ENCODE data around the gene RTP1.
"Not testable (repeated sequence)": the region's sequence is repeated elsewhere in the genome, so short reads cannot be mapped to it uniquely, and the experiment has no call there.

Gene RTP1

GRCh38 chr3:187198490-187198889, 1.2 kb downstream of the RTP1 start:
- no peak for DNase-seq (ENCODE audit: low read depth in 2 of 2)

DNA sequence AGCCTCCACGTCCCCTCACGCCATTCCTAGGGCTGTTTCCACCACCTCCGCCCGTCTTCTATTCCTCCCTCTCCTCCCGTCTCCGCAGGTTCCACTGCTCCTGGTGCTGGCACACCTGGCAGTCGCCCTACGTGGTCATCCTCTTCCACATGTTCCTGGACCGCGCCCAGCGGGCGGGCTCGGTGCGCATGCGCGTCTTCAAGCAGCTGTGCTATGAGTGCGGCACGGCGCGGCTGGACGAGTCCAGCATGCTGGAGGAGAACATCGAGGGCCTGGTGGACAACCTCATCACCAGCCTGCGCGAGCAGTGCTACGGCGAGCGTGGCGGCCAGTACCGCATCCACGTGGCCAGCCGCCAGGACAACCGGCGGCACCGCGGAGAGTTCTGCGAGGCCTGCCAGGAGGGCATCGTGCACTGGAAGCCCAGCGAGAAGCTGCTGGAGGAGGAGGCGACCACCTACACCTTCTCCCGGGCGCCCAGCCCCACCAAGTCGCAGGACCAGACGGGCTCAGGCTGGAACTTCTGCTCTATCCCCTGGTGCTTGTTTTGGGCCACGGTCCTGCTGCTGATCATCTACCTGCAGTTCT, 2.3 kb downstream of the RTP1 start:
- not testable (repeated sequence) for DNase-seq (ENCODE audit: low read depth in 2 of 2)

DNA sequence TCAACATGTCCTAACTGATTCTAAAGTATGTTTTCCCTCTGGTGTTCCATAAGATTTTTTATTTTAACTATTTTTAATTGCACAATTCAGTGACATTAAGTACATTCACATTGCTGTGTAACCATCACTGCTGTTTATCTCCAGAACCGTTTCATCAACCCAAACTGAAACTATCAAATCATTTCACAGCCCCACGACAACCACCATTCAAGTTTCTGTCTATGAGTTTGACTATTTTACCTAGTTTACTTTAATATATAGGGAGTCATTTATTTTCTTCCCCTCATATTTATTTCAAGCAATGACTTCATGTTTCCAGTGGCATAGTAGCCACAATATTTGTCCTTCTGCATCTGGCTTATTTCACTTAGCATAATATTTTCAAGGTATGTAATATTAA, 8.4 kb downstream of the RTP1 start:
- DNase-seq (ENCODE audit: low read depth in 2 of 2), result no peak

- DNase-seq (ENCODE audit: low read depth in 2 of 2), result no peak
Observed at GRCh38 chr3:187207062-187207461, 9.8 kb downstream of the RTP1 start.

- no peak for DNase-seq (ENCODE audit: low read depth in 2 of 2)
Observed at GRCh38 chr3:187207624-187208023, 10.3 kb downstream of the RTP1 start.

- DNase-seq (ENCODE audit: low read depth in 2 of 2), result peak in 1 of 2 experiments; percentile 22
Observed at GRCh38 chr3:187208159-187208558, 10.9 kb downstream of the RTP1 start.

DNA sequence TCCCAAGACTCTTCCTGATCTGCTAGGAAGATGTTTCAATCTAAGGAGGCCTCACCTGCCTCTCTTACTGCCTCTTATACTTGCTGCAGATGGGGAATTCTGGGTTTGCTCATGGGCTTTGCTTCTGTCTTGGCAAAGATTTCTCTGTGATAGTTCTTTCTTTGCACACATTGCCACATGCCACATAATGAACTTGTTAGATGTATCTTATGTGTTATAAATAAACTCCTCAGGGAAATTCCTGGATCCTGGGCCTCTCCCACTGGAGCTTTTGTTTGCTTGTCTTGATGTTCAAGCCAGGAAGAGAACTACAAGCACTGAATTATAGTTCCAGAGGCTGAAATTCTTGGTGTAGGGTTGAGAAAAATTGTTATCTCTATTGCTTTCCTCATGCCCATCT, 12.2 kb downstream of the RTP1 start:
- no peak for DNase-seq (ENCODE audit: low read depth in 2 of 2)

DNA sequence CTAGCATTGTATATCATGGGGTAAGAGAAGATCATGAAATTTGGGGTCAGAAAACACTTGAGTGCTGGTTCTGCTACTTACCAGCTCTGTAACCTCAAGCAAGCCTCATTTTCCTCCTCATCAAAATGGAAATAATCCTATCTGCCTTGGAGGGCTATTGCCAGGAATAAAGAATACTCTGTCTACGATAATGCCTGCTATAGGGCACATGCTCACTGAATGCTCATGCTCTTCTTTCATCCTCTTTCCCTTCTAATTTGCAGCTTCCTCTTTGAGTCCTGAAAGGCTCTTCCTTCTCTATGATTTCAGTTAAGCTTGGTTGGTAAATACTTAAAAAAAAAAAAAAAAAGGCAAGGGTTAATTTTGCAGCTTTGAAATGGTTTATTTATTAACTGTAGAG, 12.8 kb downstream of the RTP1 start:
- DNase-seq (ENCODE audit: low read depth in 2 of 2), result no peak

- peak; percentile 42 to 49 for DNase-seq (ENCODE audit: low read depth in 2 of 2)
Observed at GRCh38 chr3:187210545-187211327, 13.4 kb downstream of the RTP1 start.

DNA sequence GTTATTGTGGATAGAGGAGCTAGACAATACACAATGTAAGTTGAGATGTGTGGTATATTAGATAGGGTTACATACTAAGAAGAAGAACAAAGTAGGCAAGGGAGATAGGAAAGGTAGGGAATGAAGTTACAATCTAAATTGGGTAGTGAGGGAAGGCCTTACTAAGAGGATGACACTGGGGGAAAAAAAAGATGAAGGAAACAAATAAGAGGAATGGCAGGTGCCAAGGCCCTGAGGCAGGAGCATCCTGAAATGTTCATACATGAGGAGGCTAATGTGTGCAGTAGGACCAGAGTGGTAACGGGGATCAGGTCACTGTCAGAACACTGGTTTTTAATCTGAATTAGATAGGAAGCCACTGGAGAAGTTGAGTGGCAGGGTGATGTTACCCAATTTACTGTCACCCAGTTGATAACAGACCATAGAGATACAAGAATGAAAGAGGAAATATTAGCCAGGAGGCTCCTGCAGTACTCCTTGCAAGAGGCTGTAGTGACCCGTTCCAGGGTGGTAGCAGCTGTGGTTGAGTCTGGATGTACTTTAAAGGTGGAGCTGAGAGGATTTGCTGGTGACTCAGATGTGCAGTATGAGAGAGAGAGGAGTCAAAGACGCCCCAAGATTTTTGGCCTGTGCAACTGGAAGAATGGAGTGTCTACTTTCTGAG, 14.4 kb downstream of the RTP1 start:
- DNase-seq (ENCODE audit: low read depth in 2 of 2), result no peak

- DNase-seq (ENCODE audit: low read depth in 2 of 2), result no peak
Observed at GRCh38 chr3:187212196-187212545, 14.9 kb downstream of the RTP1 start.

DNA sequence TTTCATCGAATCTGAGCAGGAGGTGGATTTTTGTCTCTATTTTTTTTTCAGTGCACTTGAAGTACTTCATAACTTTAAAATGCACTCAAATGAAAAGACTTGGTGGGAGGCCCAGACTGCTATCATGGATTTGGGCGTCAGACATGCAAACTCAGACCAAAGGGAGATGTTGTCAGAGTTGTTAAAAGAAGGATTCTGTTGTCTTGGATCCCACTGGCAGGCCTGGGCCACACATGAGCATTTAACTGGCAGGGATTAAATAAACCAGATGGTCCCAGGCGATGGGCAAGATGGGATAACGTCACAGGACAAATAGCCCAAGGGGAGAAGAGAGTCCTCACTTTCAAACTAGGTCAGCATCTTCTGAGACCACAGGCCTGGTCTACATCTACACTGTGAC, 15.4 kb downstream of the RTP1 start:
- no peak for DNase-seq (ENCODE audit: low read depth in 2 of 2)

DNA sequence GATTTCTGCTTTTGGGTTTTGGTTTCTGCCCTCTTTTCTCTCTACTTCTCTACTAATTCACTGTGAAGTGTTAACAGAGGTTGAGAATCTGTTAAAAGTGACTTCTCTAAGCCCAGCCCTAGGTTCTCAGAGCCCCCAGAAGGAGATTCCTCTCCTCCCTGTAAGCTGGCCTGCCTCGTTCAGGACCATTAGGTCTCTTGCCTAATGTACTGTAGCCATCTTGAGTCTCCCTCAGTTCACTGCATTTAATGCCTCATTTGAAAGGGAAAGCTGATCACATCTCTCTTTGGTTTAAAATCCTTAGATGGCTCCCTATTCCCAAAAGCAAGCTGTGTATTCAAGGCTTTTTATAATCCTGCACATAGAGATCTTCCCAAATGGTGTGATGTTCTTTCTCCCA, 16.3 kb downstream of the RTP1 start:
- DNase-seq (ENCODE audit: low read depth in 2 of 2), result no peak

GRCh38 chr3:187215460-187215859, 18.2 kb downstream of the RTP1 start:
- no peak for DNase-seq (ENCODE audit: low read depth in 2 of 2)

- no peak for DNase-seq (ENCODE audit: low read depth in 2 of 2)
Observed at GRCh38 chr3:187222801-187223200, 25.5 kb downstream of the RTP1 start.

DNA sequence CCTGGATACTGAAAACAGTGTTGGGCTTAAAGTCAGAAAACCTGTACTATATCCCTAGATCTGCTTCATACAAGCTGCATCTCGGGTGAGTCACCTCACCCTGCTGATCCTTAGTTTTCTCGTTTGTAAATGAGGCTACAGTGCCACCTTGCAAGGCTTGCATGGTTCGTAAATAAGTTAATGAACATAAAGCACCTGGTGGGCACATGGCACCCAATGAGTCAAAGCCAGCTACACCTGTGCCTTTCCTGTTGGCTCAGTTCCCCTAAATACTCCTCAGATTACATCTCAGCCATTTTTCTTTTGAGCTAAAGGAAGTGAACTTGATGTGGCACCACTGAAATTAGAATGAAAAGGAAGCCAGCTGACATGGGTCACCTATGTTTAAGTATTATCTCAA, 26.5 kb downstream of the RTP1 start:
- DNase-seq (ENCODE audit: low read depth in 2 of 2), result no peak

- no peak for DNase-seq (ENCODE audit: low read depth in 2 of 2)
Observed at GRCh38 chr3:187227658-187228258, 30.5 kb downstream of the RTP1 start.

DNA sequence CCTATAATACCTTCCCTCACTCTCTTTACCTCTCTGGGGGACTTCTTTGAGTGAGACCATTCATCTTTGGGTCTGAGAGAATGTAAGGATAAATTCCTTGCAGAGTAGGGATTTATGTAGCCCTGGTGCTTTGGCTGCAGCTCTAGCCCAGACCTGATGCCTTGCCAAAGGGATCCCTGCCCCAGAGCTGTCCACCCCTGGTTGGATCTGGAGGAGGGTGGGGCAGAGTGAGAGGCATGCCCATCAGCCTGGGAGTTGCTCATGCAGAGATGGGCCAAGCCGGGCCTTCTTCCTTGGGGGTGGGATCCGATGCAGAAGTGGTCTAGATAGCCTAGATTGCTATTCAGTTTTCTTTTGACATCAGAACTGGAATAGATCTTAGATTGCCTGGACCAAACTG, 31.5 kb downstream of the RTP1 start:
- DNase-seq (ENCODE audit: low read depth in 2 of 2), result no peak

DNA sequence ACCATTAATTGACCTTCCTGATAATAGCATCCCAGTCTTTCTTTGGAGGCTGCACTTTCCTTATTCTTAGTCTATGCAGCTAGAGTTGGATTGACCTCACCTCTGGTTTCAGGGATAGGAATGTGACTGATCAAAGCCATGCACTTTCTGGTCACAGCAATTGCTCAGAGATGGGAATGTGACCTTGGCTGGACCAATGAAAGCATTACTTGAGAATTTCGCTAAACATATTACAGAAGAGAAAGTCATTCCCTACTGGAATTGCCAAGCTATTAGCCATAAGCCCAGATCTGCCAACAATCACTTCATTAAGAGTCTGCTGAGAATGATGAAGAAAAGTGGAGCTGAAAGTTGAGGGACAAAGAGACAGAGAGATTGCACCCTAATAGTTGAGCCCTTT, 32.7 kb downstream of the RTP1 start:
- DNase-seq (ENCODE audit: low read depth in 2 of 2), result no peak

GRCh38 chr3:187236962-187237361, 39.7 kb downstream of the RTP1 start:
- no peak for DNase-seq (ENCODE audit: low read depth in 2 of 2)

DNA sequence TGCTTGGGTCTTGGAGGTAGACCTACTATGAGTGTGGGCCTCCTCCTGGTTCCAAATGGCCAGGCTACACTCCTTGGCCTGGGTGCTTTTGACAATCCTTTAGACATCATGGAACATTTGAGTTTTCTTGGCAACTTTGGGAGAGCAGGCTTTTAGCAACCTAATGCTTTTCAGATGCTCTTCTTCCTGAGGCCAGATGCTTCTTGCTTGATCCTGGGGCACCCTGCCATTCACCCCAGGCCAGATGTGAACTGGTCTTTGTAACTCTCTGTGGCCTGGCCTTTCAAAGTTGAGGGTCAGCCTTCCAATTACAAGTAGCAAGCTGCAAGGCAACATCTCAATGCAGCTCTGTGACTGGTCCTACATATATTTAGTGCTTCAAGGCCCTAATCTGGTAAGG, 40.5 kb downstream of the RTP1 start:
- DNase-seq (ENCODE audit: low read depth in 2 of 2), result no peak

- no peak for DNase-seq (ENCODE audit: low read depth in 2 of 2)
Observed at GRCh38 chr3:187238239-187238638, 41.0 kb downstream of the RTP1 start.

- DNase-seq (ENCODE audit: low read depth in 2 of 2), result not testable (repeated sequence)
Observed at GRCh38 chr3:187238835-187239234, 41.5 kb downstream of the RTP1 start.

All from fibroblast of skin of left biceps (primary cell).